Stimulated activated CD4-positive, alpha-beta T cell treated with anti-CD3 and anti-CD28 coated beads, TNF-alpha, amount 100 ng/mL, for 1 hour (primary cell): ENCODE results near the gene SKAP1.

Source experiments
- DNase-seq, 3 donors: peaks; one replicate each; pipeline ENCODE4 v3.0.0-alpha.2; 2020; ENCODE audit warnings: low read depth in 3 of 3, low spot score in 1 of 3

Gene SKAP1

GRCh38 chr17:48123111-48123510 is 306.9 kb downstream of the SKAP1 start:
- DNase-seq = no peak

- DNase-seq = no peak
These were observed 307.4 kb downstream of the SKAP1 start for GRCh38 chr17:48122665-48123045.

DNA sequence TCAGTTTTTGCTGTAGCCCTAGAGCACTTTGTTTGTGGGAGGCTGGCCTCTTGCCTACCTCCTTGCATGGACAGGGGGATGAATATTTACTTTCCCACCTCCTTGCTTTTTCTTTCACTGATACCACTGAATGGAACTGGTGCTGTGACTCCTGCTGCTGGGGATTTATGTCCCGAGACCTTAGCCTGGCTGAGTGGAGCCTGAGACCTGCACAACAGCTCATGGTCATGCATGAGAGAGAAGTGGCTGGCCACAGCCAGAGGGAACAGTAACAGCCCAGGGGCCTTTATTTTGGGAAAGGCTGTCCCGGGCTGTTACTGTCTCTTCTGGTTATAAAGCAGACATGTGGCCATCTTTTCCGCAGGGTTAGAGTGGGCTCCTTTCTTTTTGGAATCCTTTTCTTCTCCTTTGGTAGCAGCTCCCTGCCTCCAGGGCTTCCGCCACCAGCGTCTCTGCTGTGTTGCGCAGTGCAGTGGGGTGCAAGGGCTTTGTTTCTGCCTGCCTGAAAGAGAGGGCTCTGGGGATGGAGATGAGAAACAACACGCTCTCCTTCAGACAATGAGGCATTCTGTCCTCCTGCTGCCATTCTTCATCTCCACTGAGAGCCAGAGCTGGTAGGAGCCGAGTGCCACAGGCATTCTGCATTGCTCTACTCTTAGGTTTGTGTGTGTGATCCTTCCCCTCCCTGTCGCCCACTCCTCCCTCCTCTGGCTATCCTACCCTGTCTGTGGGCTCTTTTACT is 307.9 kb downstream of the SKAP1 start:
- no peak for DNase-seq

DNA sequence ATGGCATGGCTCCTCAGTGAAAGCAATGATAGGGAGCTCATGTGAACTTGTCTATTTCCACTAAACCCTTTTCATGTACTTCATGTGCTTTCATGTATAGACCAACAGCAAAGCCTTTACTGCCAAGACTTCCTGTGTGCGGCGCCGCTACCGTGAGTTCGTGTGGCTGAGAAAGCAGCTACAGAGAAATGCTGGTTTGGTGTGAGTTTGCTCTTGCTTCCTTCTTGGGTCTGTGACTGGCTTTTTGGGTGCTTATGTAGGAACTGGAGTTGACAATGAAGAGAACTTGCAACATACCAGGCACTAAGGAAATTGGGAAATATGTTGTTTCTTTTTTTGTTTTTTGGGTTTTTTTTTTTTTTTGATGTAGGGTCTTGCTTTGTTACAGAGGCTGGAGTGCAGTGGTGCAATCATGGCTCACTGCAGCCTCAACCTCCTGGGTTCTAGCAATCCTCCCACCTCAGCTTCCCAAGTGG is 316.8 kb downstream of the SKAP1 start:
- peak in 2 of 3 donors; percentile 15 to 31 for DNase-seq

GRCh38 chr17:48111937-48112241 is 318.1 kb downstream of the SKAP1 start:
- DNase-seq = no peak

DNA sequence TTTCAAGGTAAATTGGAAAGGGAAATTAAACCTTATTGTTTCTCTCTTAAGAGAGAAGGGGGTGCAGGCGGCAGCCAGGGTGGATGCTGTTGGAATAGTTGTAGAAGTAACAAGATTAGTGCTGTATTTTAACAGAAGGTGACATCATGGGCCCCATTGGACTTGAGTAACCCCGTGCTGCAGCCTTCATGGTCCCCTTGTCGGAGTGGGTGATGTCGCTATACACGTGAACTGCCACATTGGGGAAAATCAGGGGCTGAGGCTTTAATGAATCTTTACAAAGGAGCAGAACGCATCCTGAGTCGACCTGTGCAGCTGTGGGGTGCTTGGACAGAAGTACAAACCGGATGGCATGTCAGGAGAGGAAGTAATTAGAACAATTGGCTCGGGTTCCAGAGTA is 319.3 kb downstream of the SKAP1 start:
- no peak for DNase-seq

DNA sequence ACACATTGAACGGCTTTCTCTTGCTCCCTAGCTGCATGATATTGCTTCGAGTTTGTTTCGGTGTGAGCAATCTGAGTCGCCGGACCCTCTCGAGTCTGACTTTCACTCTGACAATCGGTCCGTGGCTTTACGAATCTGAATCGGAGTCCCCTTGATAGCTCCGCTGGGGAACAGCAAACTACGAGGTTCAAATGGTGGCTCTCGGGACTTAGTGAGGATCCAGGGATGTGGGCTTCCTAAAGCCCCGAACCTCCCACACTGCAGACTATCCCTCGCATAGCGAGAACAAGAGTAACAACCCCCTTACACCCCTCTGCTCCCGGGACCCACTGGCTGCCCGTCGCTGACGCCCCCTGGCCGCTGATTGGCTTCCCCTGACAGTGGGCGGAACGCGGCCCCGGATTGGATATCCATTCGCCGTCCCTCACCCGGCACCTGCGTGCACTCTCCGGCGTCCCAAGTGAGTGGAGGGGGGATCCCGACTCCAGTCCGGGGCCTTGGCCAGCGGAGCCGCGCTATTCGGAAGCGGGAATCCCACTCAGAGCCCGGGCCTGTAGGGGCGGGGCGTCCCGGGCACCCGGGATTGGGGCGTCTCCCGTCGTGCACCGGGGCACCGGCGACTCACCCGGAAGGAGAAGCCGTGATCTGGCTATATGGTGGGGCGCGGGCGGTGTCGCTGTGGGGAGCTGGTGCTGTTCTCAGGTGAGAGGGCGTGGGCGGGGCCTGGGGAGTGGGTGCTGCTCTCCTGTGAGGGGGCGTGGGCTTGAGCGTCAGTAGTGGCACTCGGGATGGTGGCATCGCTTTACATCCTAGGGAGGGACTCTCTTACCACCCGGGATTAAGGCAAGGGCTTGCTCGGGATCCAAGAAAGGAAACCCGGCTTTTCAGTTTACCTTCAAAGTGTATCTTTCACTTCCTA is 322.6 kb downstream of the SKAP1 start, which contains the start of gene SNX11:
Gene SNX11 (plus strand): TSS at position 630 of the 919 bp plus-strand sequence. CDS start 4,278 bp downstream, outside the sequence.
- DNase-seq = peak; percentile 84 to 85 (median 84)

DNA sequence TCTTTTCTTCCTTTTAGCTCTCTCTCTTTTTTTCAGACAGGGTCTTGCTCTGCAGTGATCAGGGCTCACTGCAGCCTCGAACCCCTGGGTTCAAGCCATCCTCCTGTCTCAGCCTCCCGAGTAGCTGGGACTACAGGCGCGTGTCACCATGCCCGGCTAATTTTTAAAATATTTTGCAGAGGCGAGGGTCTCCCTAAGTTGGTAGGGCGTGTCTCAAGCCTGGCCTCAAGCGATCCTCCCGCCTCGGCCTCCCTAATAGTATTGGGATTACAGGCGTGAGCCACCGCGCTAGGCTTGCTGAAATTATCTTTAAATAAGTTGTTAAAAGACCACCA is 323.2 kb downstream of the SKAP1 start:
- DNase-seq = no peak

GRCh38 chr17:48104440-48104839 is 325.6 kb downstream of the SKAP1 start:
- no peak for DNase-seq

DNA sequence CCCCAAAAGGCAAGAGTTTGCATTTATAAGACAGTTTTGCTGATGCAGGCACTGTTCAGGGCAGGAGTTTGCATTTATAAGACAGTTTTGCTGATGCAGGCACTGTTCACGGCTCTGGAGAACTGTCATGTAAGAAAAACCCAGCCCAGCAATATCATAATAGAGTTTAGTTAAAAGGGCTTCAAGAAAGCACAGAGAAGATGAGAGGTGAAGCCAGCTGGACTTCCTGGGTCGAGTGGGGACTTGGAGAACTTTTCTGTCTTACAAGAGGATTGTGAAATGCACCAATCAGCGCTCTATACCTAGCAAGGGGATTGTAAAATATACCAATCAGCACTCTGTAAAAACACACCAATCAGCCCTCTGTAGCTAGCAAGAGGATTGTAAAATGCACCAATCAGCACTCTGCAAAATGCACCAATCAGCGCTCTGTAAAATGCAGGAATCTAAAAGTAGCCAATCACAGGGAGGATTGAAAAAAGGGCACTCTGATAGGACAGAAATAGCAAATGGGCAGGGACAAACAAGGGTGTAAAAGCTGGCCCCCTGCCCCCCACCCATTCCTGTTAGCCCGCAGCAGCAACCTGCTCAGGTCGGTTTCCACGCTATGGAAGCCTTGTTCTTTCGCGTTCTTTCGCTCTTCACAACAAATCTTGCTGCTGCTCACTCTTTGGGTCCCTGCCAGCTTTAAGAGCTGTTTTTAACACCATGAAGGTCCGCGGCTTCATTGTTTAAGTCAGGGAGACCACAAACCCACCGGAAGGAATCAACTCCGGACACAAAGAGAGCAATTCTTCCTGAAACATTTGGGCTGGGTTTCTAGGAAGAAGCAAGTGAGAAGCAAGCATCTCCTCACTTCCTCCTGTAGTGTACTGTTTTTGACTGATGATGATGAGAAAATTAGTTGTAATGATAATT is 327.0 kb downstream of the SKAP1 start:
- DNase-seq = no peak

GRCh38 chr17:48102043-48102750 is 327.8 kb downstream of the SKAP1 start:
- DNase-seq = no peak

GRCh38 chr17:48101012-48101720 is 328.8 kb downstream of the SKAP1 start, which contains the start of gene CBX1:
TSS of gene CBX1 (minus strand) at chr17:48101478. CDS start at chr17:48077004, 24,474 bp downstream.
- DNase-seq = peak; percentile 81 to 87 (median 87)

- DNase-seq = no peak
These were observed 329.4 kb downstream of the SKAP1 start for GRCh38 chr17:48100591-48101011.

DNA sequence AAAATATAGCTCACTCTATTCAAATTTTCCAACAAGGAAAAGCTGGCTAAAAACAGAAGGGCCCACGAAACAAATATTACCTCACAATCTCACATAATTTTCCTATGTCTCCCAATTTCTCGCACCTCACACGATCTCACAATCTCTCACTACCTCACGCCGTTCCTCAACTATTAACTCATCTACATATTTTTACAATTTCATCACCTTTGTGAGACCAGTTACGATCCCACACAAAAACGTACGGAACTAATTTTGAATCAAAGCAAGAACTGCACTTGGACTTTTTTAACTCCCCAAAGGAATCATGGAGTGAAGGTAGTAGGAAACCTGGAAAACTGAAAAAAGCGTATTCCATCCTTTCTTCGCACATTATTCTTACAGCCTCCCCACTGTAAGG is 329.9 kb downstream of the SKAP1 start:
- DNase-seq = no peak

- no peak for DNase-seq
These were observed 334.4 kb downstream of the SKAP1 start for GRCh38 chr17:48095611-48096010.

- DNase-seq = no peak
These were observed 336.5 kb downstream of the SKAP1 start for GRCh38 chr17:48093341-48094045.

GRCh38 chr17:48084932-48085331 is 345.1 kb downstream of the SKAP1 start:
- no peak for DNase-seq
